BE2C (cell line): Measurements from ENCODE around the gene PRKG1.

Experiments used
- DNase-seq: peaks from one replicate; pipeline ENCODE4 v3.0.0-alpha.2; 2020
- H3K27me3 ChIP-seq: fragments of 250-450 bp; sonication (Bioruptor Pico); 2 replicates; pipeline ENCODE4 v1.5.1; 2020; ENCODE audit warnings: mild to moderate bottlenecking
- H3K36me3 ChIP-seq: fragments of 250-450 bp; sonication (Bioruptor Pico); 2 replicates; pipeline ENCODE4 v1.5.1; 2020; ENCODE audit warnings: mild to moderate bottlenecking
- H3K4me1 ChIP-seq: fragments of 250-450 bp; sonication (Bioruptor Pico); 2 replicates; pipeline ENCODE4 v1.5.1; 2020
- H3K4me3 ChIP-seq: 2 replicates; pipeline ENCODE4 v1.5.1; 2011; ENCODE audit warnings: low read depth, low read length
- H3K9me3 ChIP-seq: fragments of 250-450 bp; sonication (Bioruptor Pico); 2 replicates; pipeline ENCODE4 v1.5.1; 2020
- TF ChIP-seq, protein P1 (sequence below): IDR thresholded peaks from 2 replicates; pipeline ENCODE4 v1.5.1; 2012; ENCODE audit warnings: mild to moderate bottlenecking, low read depth, low read length

The PRKG1 gene

DNA sequence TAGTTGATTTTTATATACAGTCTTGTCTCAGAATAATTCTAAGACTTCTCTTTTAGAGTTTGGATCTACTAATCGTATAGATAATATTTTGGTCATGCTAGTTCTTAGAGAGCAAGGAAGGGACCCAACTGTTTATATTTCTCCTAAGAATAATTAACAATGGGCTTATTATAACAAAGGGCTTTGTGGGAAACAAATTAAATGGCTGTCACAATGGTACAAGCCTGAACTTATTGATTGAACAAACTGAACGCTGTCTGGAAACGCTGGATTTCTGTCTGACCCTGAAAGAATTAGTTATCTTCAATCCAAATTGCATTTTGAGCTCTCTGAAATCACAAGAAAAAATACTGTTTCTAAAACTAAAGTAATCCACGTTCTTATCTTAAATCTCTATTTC lies 568.3 kb downstream of the PRKG1 start:
- TF ChIP-seq, protein P1, sequence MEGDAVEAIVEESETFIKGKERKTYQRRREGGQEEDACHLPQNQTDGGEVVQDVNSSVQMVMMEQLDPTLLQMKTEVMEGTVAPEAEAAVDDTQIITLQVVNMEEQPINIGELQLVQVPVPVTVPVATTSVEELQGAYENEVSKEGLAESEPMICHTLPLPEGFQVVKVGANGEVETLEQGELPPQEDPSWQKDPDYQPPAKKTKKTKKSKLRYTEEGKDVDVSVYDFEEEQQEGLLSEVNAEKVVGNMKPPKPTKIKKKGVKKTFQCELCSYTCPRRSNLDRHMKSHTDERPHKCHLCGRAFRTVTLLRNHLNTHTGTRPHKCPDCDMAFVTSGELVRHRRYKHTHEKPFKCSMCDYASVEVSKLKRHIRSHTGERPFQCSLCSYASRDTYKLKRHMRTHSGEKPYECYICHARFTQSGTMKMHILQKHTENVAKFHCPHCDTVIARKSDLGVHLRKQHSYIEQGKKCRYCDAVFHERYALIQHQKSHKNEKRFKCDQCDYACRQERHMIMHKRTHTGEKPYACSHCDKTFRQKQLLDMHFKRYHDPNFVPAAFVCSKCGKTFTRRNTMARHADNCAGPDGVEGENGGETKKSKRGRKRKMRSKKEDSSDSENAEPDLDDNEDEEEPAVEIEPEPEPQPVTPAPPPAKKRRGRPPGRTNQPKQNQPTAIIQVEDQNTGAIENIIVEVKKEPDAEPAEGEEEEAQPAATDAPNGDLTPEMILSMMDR, result no peak
- no peaks in the 10 kb centered on the region for H3K27me3 ChIP-seq
- no peaks in the 10 kb centered on the region for H3K36me3 ChIP-seq

DNA sequence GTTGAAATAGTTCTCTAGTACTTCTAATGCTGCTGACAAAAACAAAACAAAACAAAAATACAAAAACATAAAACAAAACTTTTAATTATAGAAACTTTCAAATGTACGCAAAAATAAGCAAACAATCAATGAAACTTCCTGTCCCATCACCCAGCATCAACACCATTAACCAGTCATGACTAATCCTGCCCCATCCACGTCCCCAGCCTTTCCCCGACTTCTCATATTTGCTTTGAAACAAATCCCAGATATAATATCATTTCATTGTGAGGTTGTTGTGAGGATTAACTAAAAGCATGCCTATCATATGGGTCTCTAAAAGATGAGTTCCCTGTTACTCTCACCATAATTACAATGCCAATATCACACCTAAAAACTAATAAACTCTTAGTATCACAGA lies 569.4 kb downstream of the PRKG1 start:
- H3K4me3 ChIP-seq, result no peak overlapping the region
- H3K4me1 ChIP-seq, result no peaks in the 10 kb centered on the region
- TF ChIP-seq, protein P1, result no peak
- no peaks in the 10 kb centered on the region for H3K36me3 ChIP-seq
- no peaks in the 10 kb centered on the region for H3K9me3 ChIP-seq
- no peaks in the 10 kb centered on the region for H3K27me3 ChIP-seq
- DNase-seq, result no peak

More for the DNA sequence above, 568.3 kb downstream of the PRKG1 start:
- no peak for DNase-seq
- H3K4me3 ChIP-seq, result no peak overlapping the region
- no peaks in the 10 kb centered on the region for H3K9me3 ChIP-seq
- H3K4me1 ChIP-seq, result no peaks in the 10 kb centered on the region

DNA sequence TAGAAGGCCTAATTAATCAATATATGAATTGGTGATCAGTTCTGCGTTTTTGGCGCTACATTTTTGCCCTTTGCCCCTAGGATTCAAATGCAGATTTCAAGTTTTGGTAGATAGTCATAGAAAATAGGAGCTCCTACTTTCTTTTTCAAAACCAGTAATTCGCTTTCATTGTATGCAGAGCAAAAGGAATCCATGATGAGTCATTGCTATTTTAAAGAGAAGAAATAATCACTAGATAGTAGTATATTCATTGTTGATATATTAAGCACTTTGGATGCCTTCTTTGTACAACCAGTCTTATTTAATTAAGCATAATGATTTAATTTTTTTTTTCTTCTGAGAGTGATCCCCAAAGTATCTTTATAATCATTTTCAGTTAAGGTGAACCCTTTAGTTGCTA lies 574.8 kb downstream of the PRKG1 start:
- Histone ChIP-seq H3K9me3 (no peaks in the 10 kb centered on the region), H3K36me3 (no peaks in the 10 kb centered on the region), H3K4me3 (no peak overlapping the region), H3K4me1 (no peaks in the 10 kb centered on the region), H3K27me3 (no peaks in the 10 kb centered on the region)
- DNase-seq, result no peak
- TF ChIP-seq, protein P1, result no peak

DNA sequence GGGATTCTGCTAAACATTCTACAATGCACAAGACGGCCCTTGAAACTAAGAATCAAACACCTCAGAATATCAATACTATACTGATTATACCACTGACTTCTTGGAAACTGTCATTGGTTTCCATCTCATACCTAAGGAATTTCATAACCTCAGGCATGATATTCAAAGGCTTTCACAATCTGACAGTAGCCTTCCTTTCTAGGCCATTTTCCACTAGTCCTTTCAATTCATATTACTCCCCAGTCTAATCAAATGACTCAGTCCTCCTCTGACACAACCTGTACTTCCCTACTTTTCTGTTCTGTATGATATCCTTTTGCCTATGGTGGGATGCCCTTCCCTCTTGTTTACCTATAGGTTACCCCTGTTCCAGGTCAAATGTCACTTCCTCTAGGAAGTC lies 576.8 kb downstream of the PRKG1 start:
- Histone ChIP-seq H3K27me3 (no peaks in the 10 kb centered on the region; the same call in 1 of the 2 replicates), H3K4me1 (no peaks in the 10 kb centered on the region), H3K4me3 (no peak overlapping the region), H3K9me3 (no peaks in the 10 kb centered on the region), H3K36me3 (no peaks in the 10 kb centered on the region)
- no peak for DNase-seq
- TF ChIP-seq, protein P1, result no peak

DNA sequence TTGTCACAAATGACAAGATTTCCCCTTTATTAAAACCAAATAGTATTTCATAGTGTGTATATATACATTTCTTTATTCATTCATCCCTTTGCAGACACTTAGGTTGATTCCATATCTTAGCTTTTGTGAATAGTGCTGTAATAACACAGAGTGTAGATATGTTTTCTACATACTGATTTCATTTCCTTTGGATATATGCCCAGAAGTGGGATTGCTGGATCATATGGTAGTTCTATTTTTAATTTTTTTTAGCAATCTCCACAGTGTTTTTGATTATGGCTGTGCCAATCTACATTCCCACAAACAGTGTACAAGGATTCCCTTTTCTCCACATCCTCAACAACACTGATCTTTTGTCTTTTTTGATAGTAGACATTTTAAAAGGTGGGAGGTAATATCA lies 578.7 kb downstream of the PRKG1 start:
- TF ChIP-seq, protein P1, result no peak
- no peaks in the 10 kb centered on the region for H3K9me3 ChIP-seq
- no peaks in the 10 kb centered on the region for H3K36me3 ChIP-seq
- H3K27me3 ChIP-seq, result no peaks in the 10 kb centered on the region; the same call in 1 of the 2 replicates
- H3K4me3 ChIP-seq, result no peak overlapping the region
- no peaks in the 10 kb centered on the region for H3K4me1 ChIP-seq
- no peak for DNase-seq

DNA sequence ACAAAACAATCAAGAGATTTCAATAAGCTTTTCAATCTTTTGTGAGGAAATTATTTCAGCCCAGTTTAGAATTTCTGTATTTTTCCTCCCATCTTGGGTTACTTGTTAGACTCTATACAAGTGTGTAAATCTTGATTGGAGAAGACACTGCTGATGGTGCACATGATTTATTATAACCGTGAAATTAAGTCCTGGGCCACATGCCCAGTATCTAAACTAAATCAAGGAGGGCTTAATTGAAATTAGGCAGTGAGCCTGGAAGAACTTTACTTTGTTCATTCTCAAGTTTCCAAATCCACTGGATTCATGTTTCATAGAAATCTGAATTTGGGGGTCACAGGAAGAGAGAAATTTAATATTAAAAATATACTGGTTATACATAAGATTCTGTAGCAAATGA lies 580.6 kb downstream of the PRKG1 start:
- TF ChIP-seq, protein P1, result no peak
- Histone ChIP-seq H3K4me1 (no peaks in the 10 kb centered on the region), H3K4me3 (no peak overlapping the region), H3K36me3 (no peaks in the 10 kb centered on the region), H3K9me3 (no peaks in the 10 kb centered on the region), H3K27me3 (no peaks in the 10 kb centered on the region; the same call in 1 of the 2 replicates)
- DNase-seq, result no peak
